ENCODE measurements around the gene TNS1.

The TNS1 gene

GRCh38 chr2:217969588-217969987 lies 33.2 kb downstream of the TNS1 start:
- H3K9me3 ChIP-seq, result no peaks in the 10 kb centered on the region
- peaks cover 9% of the 10 kb centered on the region; the same call in 1 of the 2 replicates for H3K27me3 ChIP-seq (ENCODE audit: low read depth)
- no peak for DNase-seq (ENCODE audit: low spot score in 2 of 2)
- in situ Hi-C loops (cut with MboI; ENCODE audit: low sequenced_read_pairs), result no loop called here
- H3K4me3 ChIP-seq, result no peak overlapping the region
- no peaks in the 10 kb centered on the region for H3K36me3 ChIP-seq (replicated peaks)
- no peaks in the 10 kb centered on the region for H3K4me1 ChIP-seq

GRCh38 chr2:217968023-217968422 lies 34.8 kb downstream of the TNS1 start:
- Histone ChIP-seq H3K4me3 (no peak overlapping the region), H3K27me3 (ENCODE audit: low read depth) (peaks cover 9% of the 10 kb centered on the region; the same call in 1 of the 2 replicates), H3K4me1 (no peaks in the 10 kb centered on the region), H3K36me3 (replicated peaks) (no peaks in the 10 kb centered on the region), H3K9me3 (no peaks in the 10 kb centered on the region)
- in situ Hi-C loops (cut with MboI; ENCODE audit: low sequenced_read_pairs), result no loop called here
- DNase-seq (ENCODE audit: low spot score in 2 of 2), result no peak

- DNase-seq (ENCODE audit: low spot score in 2 of 2), result no peak
- H3K36me3 ChIP-seq (replicated peaks), result no peaks in the 10 kb centered on the region
- H3K4me3 ChIP-seq, result no peak overlapping the region
- no peaks in the 10 kb centered on the region for H3K9me3 ChIP-seq
- H3K4me1 ChIP-seq, result no peaks in the 10 kb centered on the region
- in situ Hi-C loops (cut with MboI; ENCODE audit: low sequenced_read_pairs), result no loop called here
- peaks cover 9% of the 10 kb centered on the region; the same call in 1 of the 2 replicates for H3K27me3 ChIP-seq (ENCODE audit: low read depth)
Measured at GRCh38 chr2:217966423-217967070, 36.2 kb downstream of the TNS1 start.

GRCh38 chr2:217964275-217965161 lies 38.3 kb downstream of the TNS1 start:
- DNase-seq (ENCODE audit: low spot score in 2 of 2), result no peak
- no peak overlapping the region for H3K4me3 ChIP-seq
- H3K9me3 ChIP-seq, result no peaks in the 10 kb centered on the region
- H3K36me3 ChIP-seq (replicated peaks), result no peaks in the 10 kb centered on the region
- in situ Hi-C loops (cut with MboI; ENCODE audit: low sequenced_read_pairs), result no loop called here
- no peaks in the 10 kb centered on the region for H3K4me1 ChIP-seq
- H3K27me3 ChIP-seq (ENCODE audit: low read depth), result peaks cover 9% of the 10 kb centered on the region; the same call in 1 of the 2 replicates

- no peaks in the 10 kb centered on the region for H3K4me1 ChIP-seq
- H3K9me3 ChIP-seq, result no peaks in the 10 kb centered on the region
- in situ Hi-C loops (cut with MboI; ENCODE audit: low sequenced_read_pairs), result no loop called here
- no peak for DNase-seq (ENCODE audit: low spot score in 2 of 2)
- H3K27me3 ChIP-seq (ENCODE audit: low read depth), result peaks cover 3% of the 10 kb centered on the region; the same call in 1 of the 2 replicates
- H3K4me3 ChIP-seq, result no peak overlapping the region
- H3K36me3 ChIP-seq (replicated peaks), result no peaks in the 10 kb centered on the region
Measured at GRCh38 chr2:217960351-217960750, 42.4 kb downstream of the TNS1 start.

- Histone ChIP-seq H3K9me3 (no peaks in the 10 kb centered on the region), H3K27me3 (ENCODE audit: low read depth) (peaks cover 3% of the 10 kb centered on the region; the same call in 1 of the 2 replicates), H3K4me3 (no peak overlapping the region), H3K4me1 (no peaks in the 10 kb centered on the region), H3K36me3 (replicated peaks) (no peaks in the 10 kb centered on the region)
- in situ Hi-C loops (cut with MboI; ENCODE audit: low sequenced_read_pairs), result no loop called here
- no peak for DNase-seq (ENCODE audit: low spot score in 2 of 2)
Measured at GRCh38 chr2:217959723-217960122, 43.1 kb downstream of the TNS1 start.

GRCh38 chr2:217958884-217959225 lies 43.9 kb downstream of the TNS1 start:
- Histone ChIP-seq H3K4me1 (no peaks in the 10 kb centered on the region), H3K36me3 (replicated peaks) (no peaks in the 10 kb centered on the region), H3K9me3 (no peaks in the 10 kb centered on the region), H3K4me3 (no peak overlapping the region), H3K27me3 (ENCODE audit: low read depth) (peaks cover 3% of the 10 kb centered on the region; the same call in 1 of the 2 replicates)
- in situ Hi-C loops (cut with MboI; ENCODE audit: low sequenced_read_pairs), result no loop called here
- no peak for DNase-seq (ENCODE audit: low spot score in 2 of 2)

- Histone ChIP-seq H3K36me3 (replicated peaks) (no peaks in the 10 kb centered on the region), H3K27me3 (ENCODE audit: low read depth) (peaks cover 3% of the 10 kb centered on the region; the same call in 1 of the 2 replicates), H3K4me1 (no peaks in the 10 kb centered on the region), H3K9me3 (no peaks in the 10 kb centered on the region), H3K4me3 (no peak overlapping the region)
- in situ Hi-C loops (cut with MboI; ENCODE audit: low sequenced_read_pairs), result no loop called here
- no peak for DNase-seq (ENCODE audit: low spot score in 2 of 2)
Measured at GRCh38 chr2:217958206-217958883, 44.5 kb downstream of the TNS1 start.

- no peak overlapping the region for H3K4me3 ChIP-seq
- H3K9me3 ChIP-seq, result no peaks in the 10 kb centered on the region
- H3K27me3 ChIP-seq (ENCODE audit: low read depth), result peaks cover 3% of the 10 kb centered on the region; the same call in 1 of the 2 replicates
- H3K4me1 ChIP-seq, result no peaks in the 10 kb centered on the region
- no peaks in the 10 kb centered on the region for H3K36me3 ChIP-seq (replicated peaks)
- no peak for DNase-seq (ENCODE audit: low spot score in 2 of 2)
- in situ Hi-C loops (cut with MboI; ENCODE audit: low sequenced_read_pairs), result no loop called here
Measured at GRCh38 chr2:217956586-217957457, 46.0 kb downstream of the TNS1 start.

- Histone ChIP-seq H3K36me3 (replicated peaks) (no peaks in the 10 kb centered on the region), H3K27me3 (ENCODE audit: low read depth) (peaks cover 3% of the 10 kb centered on the region; the same call in 1 of the 2 replicates), H3K4me1 (no peaks in the 10 kb centered on the region), H3K4me3 (no peak overlapping the region), H3K9me3 (no peaks in the 10 kb centered on the region)
- no peak for DNase-seq (ENCODE audit: low spot score in 2 of 2)
- in situ Hi-C loops (cut with MboI; ENCODE audit: low sequenced_read_pairs), result no loop called here
Measured at GRCh38 chr2:217955881-217956493, 46.8 kb downstream of the TNS1 start.

- no peak overlapping the region for H3K4me3 ChIP-seq
- in situ Hi-C loops (cut with MboI; ENCODE audit: low sequenced_read_pairs), result no loop called here
Measured at GRCh38 chr2:217954971-217955740, 47.6 kb downstream of the TNS1 start.

GRCh38 chr2:217954469-217954868 lies 48.3 kb downstream of the TNS1 start:
- Histone ChIP-seq H3K36me3 (replicated peaks) (no peaks in the 10 kb centered on the region), H3K9me3 (no peaks in the 10 kb centered on the region), H3K4me1 (no peaks in the 10 kb centered on the region), H3K27me3 (ENCODE audit: low read depth) (peaks cover 3% of the 10 kb centered on the region; the same call in 1 of the 2 replicates), H3K4me3 (no peak overlapping the region)
- no peak for DNase-seq (ENCODE audit: low spot score in 2 of 2)
- in situ Hi-C loops (cut with MboI; ENCODE audit: low sequenced_read_pairs), result no loop called here

More at GRCh38 chr2:217954971-217955740, 47.6 kb downstream of the TNS1 start:
- DNase-seq (ENCODE audit: low spot score in 2 of 2), result no peak
- Histone ChIP-seq H3K4me1 (no peaks in the 10 kb centered on the region), H3K9me3 (no peaks in the 10 kb centered on the region), H3K36me3 (replicated peaks) (no peaks in the 10 kb centered on the region), H3K27me3 (ENCODE audit: low read depth) (peaks cover 3% of the 10 kb centered on the region; the same call in 1 of the 2 replicates)
